ENCODE results near the gene RGL3. TPM values are rescaled to one million over a fixed set of nuclear protein-coding genes. Genes with fewer than 3 reads are reported as not detected.

RGL3 gene
- total and polyA plus RNA-seq, 2 of the 4 experiments (the other 2 are of a cell fraction), result 0.18 to 0.62 TPM

DNA sequence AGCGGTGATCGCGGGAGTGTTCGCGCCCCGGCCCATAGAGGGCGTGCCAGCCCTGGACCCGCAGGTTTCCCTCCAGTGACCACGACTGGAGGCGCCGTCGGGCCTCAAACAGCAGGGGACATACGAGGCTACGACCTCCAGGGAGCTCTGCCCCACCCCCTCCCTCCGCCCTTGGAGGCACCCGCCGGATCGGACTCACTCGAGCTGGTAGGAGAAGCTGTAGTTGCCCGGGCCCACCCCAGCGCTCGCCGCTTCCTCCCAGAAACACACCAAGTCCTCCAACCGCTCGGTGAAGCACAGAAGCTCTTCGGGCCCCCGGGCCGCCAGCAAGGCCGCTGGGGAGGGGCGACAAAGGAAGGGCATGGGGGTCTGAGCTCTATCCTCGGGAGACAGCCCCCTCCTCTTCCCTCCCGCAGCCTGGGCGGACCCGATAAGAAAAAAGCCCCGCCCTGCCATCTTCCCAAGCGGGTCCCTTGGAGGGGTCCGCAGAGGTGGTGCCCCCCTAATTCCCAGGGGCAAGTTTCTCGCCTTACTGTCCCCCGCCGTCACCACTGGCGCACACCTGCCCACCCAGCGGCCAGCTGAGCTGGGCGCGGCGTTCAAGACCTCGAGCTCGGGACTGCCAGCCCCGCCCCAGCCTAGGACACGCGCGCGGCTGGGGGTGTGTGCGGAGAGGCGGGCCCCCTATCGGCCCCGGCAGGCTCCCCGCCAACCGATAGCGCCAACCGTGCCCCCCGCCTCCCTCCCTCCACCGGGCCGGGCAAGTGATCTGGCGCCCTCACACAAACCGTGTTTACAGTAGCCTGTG is 36.0 kb downstream of the RGL3 start:
- no peak overlapping the region for H2BK15ac ChIP-seq (ENCODE audit: low read depth, low read length)
- no peak for DNase-seq

More for the DNA sequence above, 36.0 kb downstream of the RGL3 start:
- peak overlapping the region; percentile 80 for H3K4me2 ChIP-seq (ENCODE audit: low read depth, low read length)
- H3K23ac ChIP-seq (ENCODE audit: low read depth, low read length), result peak overlapping the region; percentile 60; the same call in 1 of the 2 replicates
- intact Hi-C loops (cut with micrococcal nuclease), result loop anchor here (5.0 kb wide), 1 partner anchor 39 kb away; no protein-coding TSS in a partner anchor
- peak overlapping the region; percentile 53 for H2AK5ac ChIP-seq (ENCODE audit: low read depth, low read length)
- H3K9me1 ChIP-seq (ENCODE audit: insufficient read depth, low read length), result peaks cover 16% of the 10 kb centered on the region
- 0% methylated on average over 1 of the region's 65 CpGs; no CpG with 5 or more reads in 1 of the 2 experiments for WGBS, 2 experiments (ENCODE audit: extremely low coverage in 2 of 2, insufficient read length in 1 of 2)
- no peak overlapping the region for H2BK20ac ChIP-seq (ENCODE audit: low read depth, low read length)
- ChIA-PET POLR2A (ENCODE audit: unreplicated experiment) (no interaction called here), CTCF (interaction anchor here (0.6 to 1.4 kb wide), 10 partner anchors 8 to 167 kb away, joined by 3 to 10 read pairs (median 3); partner anchors contain the start of genes CCDC159, ODAD3, SWSAP1 and TMEM205)
- no peak overlapping the region for H3K56ac ChIP-seq (ENCODE audit: extremely low read depth, insufficient read depth, low read length)
- H2AK9ac ChIP-seq (replicated peaks; ENCODE audit: low read depth, low read length, poor library complexity), result peak overlapping the region; percentile 31
- H3K14ac ChIP-seq (replicated peaks; ENCODE audit: low read depth, low read length), result no peak overlapping the region
- peak; percentile 60 for TF ChIP-seq CTCF (conservative IDR thresholded peaks at IDR 0.05; ENCODE audit: low read depth, low read length)
- TF ChIP-seq, protein P1, sequence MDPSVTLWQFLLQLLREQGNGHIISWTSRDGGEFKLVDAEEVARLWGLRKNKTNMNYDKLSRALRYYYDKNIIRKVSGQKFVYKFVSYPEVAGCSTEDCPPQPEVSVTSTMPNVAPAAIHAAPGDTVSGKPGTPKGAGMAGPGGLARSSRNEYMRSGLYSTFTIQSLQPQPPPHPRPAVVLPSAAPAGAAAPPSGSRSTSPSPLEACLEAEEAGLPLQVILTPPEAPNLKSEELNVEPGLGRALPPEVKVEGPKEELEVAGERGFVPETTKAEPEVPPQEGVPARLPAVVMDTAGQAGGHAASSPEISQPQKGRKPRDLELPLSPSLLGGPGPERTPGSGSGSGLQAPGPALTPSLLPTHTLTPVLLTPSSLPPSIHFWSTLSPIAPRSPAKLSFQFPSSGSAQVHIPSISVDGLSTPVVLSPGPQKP (IDR thresholded peaks at IDR 0.05; ENCODE audit: borderline replicate concordance, low read depth, low read length), result no peak
- no peak for TF ChIP-seq RCOR1 (IDR thresholded peaks at IDR 0.05; ENCODE audit: insufficient replicate concordance, low read length)
- peak; percentile 31 for TF ChIP-seq RAD21 (IDR thresholded peaks at IDR 0.05; ENCODE audit: low read length)
- H3K4me1 ChIP-seq (ENCODE audit: control insufficient read depth, insufficient read depth, low read length), result peaks cover 10% of the 10 kb centered on the region
- dilution Hi-C loops (cut with HindIII; ENCODE audit: low sequenced_read_pairs, unreplicated experiment), result no loop called here
- no peak overlapping the region for H3K4ac ChIP-seq (ENCODE audit: low read depth, low read length)
- no peaks in the 10 kb centered on the region for H3K9me3 ChIP-seq (ENCODE audit: control insufficient read depth, insufficient read depth, low read length)
- no peak overlapping the region for H2BK120ac ChIP-seq (ENCODE audit: low read depth, low read length)
- H3K36me3 ChIP-seq (ENCODE audit: control insufficient read depth, insufficient read depth, low read length), result no peaks in the 10 kb centered on the region
- H4K91ac ChIP-seq (ENCODE audit: insufficient read depth, low read depth, low read length), result no peak overlapping the region; the same call in 1 of the 2 replicates
- no peak overlapping the region for H3K18ac ChIP-seq (ENCODE audit: low read depth, low read length)
- H3K4me3 ChIP-seq (ENCODE audit: insufficient read depth, low read depth, low read length), result peak overlapping the region; percentile 39
- peak overlapping the region; percentile 88 for H2AFZ ChIP-seq (replicated peaks; ENCODE audit: low read length, poor library complexity)
- H4K20me1 ChIP-seq (ENCODE audit: insufficient read depth, low read length), result 0 out of 2 replicates have a peak, but pooled peaks cover 4% of the 10 kb centered on the region
- no peak overlapping the region for H3K27ac ChIP-seq (ENCODE audit: insufficient read depth, low read length)
- no peak overlapping the region for H3K9ac ChIP-seq (ENCODE audit: low read depth, low read length)
- no peak overlapping the region for H4K5ac ChIP-seq (ENCODE audit: low read depth, low read length)
- BruUV-seq (replicated peaks), result no TSS peak
- H3K79me1 ChIP-seq (ENCODE audit: low read depth in 1 of 2, low read length in 2 of 2), result peaks cover 8 to 22% of the 10 kb centered on the region in 2 experiments
- H2BK5ac ChIP-seq (ENCODE audit: low read depth, low read length, poor library complexity, severe bottlenecking), result no peak overlapping the region
- ATAC-seq (ENCODE audit: low read depth), result no peak
- H3K27me3 ChIP-seq (ENCODE audit: control insufficient read depth, insufficient read depth, low read length), result no peaks in the 10 kb centered on the region; the same call in 1 of the 2 replicates
- in situ Hi-C loops (cut with MboI; ENCODE audit: low sequenced_read_pairs), result no loop called here
- peak overlapping the region in 1 of 2 experiments; percentile 32; a peak in 1 of 4 replicates for H4K8ac ChIP-seq (ENCODE audit: low read depth in 2 of 2, low read length in 2 of 2)

Measured in IMR-90 (cell line).